Measurements from ENCODE around the gene SEMA6B. TPM values are rescaled to one million over a fixed set of nuclear protein-coding genes. Genes with fewer than 3 reads are reported as not detected.

Gene SEMA6B
- total and polyA plus RNA-seq, 12 donors, result 3.4 to 27.9 (median 9.4) TPM

- H3K27me3 ChIP-seq, result peaks cover 19 to 73% (median 55%) of the 10 kb centered on the region in 7 donors
- ATAC-seq, result peak; percentile 13 to 65 (median 46)
Observed at GRCh38 chr19:4583961-4584669, 24.6 kb upstream of the SEMA6B start.

GRCh38 chr19:4582980-4583842, 23.7 kb upstream of the SEMA6B start:
- no peak overlapping the region for H3K27ac ChIP-seq
- peaks cover 19 to 82% (median 58%) of the 10 kb centered on the region in 7 donors for H3K27me3 ChIP-seq
- TF ChIP-seq CTCF (IDR thresholded peaks at IDR 0.05), result no peak
- WGBS, 2 donors, result 66% methylated on average over 16 of the region's 16 CpGs
- intact Hi-C loops (cut with DNase I), result loop anchor here in 1 of 10 donors (10.0 kb wide), 1 partner anchor 52 kb away; the partner anchor contains the start of gene TNFAIP8L1
- no peak for DNase-seq
- H3K36me3 ChIP-seq, result no peaks in the 10 kb centered on the region
- no peak overlapping the region for H3K4me3 ChIP-seq
- H3K4me1 ChIP-seq, result peaks cover 6 to 31% (median 18%) of the 10 kb centered on the region in 9 donors
- no peak for ATAC-seq
- H3K9me3 ChIP-seq, result no peaks in the 10 kb centered on the region

More at GRCh38 chr19:4583961-4584669, 24.6 kb upstream of the SEMA6B start:
- Histone ChIP-seq H3K4me1 (peaks cover 6 to 31% (median 18%) of the 10 kb centered on the region in 9 donors), H3K27ac (peak overlapping the region in 1 of 10 donors; percentile 17), H3K4me3 (peak overlapping the region; percentile 27 to 66 (median 50)), H3K36me3 (no peaks in the 10 kb centered on the region), H3K9me3 (no peaks in the 10 kb centered on the region)
- WGBS, 2 donors, result 2 to 4% methylated on average over 38 to 49 of the region's 49 CpGs
- DNase-seq, result no peak
- no peak for TF ChIP-seq CTCF (IDR thresholded peaks at IDR 0.05)
- intact Hi-C loops (cut with DNase I), result loop anchor here in 2 of 10 donors (2.0 to 10.0 kb wide), 2 partner anchors 41 to 51 kb away; partner anchors contain the start of gene TNFAIP8L1 (in 1 of the 2)

- H3K27me3 ChIP-seq, result peaks cover 19 to 87% (median 58%) of the 10 kb centered on the region in 7 donors
- no peak overlapping the region for H3K27ac ChIP-seq
- H3K4me3 ChIP-seq, result peak overlapping the region in 3 of 10 donors; percentile 24 to 25 (median 24)
Observed at GRCh38 chr19:4581666-4582553, 22.4 kb upstream of the SEMA6B start.

More at GRCh38 chr19:4581666-4582553, 22.4 kb upstream of the SEMA6B start:
- intact Hi-C loops (cut with DNase I), result loop anchor here in 1 of 10 donors (10.0 kb wide), 1 partner anchor 53 kb away; the partner anchor contains the start of gene TNFAIP8L1
- TF ChIP-seq CTCF (IDR thresholded peaks at IDR 0.05), result no peak
- Histone ChIP-seq H3K36me3 (no peaks in the 10 kb centered on the region), H3K4me1 (peaks cover 6 to 31% (median 18%) of the 10 kb centered on the region in 9 donors), H3K9me3 (no peaks in the 10 kb centered on the region)
- DNase-seq, result no peak
- WGBS, 2 donors, result 13 to 19% methylated on average over 36 to 57 of the region's 57 CpGs
- no peak for ATAC-seq

All from heart right ventricle (tissue), 16 donors.